GM19193 (cell line): ENCODE measurements around the gene CD68.

Source experiments
- POLR2A ChIP-seq: IDR thresholded peaks from 4 replicates; pipeline ENCODE4 v1.6.1; 2011; ENCODE audit not compliant: insufficient read depth, insufficient read length; ENCODE audit errors: extremely low read depth

Gene CD68

DNA sequence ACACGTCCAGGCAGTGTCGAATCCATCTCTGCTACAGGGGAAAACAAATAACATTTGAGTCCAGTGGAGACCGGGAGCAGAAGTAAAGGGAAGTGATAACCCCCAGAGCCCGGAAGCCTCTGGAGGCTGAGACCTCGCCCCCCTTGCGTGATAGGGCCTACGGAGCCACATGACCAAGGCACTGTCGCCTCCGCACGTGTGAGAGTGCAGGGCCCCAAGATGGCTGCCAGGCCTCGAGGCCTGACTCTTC lies 7.2 kb upstream of the CD68 start:
- TF ChIP-seq POLR2A: no peak

DNA sequence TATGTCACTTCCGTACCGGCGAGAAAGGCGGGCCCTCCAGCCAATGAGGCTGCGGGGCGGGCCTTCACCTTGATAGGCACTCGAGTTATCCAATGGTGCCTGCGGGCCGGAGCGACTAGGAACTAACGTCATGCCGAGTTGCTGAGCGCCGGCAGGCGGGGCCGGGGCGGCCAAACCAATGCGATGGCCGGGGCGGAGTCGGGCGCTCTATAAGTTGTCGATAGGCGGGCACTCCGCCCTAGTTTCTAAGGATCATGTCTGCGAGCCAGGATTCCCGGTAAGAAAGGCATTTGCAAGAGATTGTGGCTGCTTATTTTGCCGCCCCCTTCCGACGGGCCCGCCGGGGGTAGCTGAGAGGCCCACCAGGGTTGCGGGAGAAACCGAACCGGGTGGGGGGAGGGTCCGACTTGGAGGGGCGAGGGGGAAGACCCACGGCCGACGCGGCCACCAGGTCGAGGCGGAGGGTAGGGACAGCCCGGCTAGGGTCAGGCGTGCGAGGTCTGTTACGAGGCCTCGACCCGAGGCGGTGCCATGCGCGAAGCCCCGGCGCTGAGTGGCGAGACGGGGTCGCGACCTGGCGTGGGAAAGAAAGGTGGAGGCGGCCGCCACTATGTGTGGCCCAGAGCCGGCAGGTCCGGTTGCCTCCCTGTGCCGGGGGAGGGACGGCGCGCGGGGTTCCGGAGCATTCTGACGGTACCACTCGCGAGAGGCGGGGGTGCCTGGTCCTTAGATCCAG lies 6.7 kb upstream of the CD68 start:
- TF ChIP-seq POLR2A: peak; percentile 99

DNA sequence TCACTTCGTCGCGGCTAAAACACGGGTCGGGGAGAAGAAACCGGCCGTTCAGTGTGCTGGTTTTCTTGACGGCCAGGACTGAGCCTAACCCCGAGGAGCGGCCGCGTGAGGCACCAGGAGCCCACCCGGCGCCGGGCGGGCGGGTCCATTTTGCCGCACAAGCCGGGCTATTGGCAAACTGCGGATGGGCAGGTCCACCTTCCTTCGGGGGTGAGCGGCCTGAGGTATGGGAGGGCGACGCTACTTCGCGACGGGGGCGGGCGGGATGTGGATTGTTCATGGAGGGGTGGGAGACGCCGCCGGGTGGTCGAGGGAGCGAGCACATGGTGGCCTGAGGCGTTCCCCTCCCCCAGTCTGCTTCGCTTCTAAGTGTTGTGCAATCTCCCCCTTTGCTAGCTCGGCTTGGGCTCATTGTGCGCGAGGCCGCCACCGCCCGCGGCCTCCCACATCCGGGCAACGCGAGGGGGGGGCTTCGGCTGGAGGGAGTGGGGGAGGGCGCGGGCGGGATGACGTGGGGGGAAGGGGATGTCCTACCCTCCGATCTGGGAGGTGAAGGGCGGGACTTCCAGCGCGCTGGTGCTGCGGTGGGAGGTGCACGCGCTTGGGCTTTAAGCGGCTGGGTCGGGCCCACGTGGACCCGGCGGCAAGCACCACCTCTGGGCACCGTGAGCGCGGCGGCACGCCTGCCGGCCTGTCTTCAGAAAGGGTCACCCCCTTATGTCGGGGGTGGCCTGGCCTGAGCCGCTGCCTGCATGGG lies 5.9 kb upstream of the CD68 start:
- peak; percentile 59 for TF ChIP-seq POLR2A

DNA sequence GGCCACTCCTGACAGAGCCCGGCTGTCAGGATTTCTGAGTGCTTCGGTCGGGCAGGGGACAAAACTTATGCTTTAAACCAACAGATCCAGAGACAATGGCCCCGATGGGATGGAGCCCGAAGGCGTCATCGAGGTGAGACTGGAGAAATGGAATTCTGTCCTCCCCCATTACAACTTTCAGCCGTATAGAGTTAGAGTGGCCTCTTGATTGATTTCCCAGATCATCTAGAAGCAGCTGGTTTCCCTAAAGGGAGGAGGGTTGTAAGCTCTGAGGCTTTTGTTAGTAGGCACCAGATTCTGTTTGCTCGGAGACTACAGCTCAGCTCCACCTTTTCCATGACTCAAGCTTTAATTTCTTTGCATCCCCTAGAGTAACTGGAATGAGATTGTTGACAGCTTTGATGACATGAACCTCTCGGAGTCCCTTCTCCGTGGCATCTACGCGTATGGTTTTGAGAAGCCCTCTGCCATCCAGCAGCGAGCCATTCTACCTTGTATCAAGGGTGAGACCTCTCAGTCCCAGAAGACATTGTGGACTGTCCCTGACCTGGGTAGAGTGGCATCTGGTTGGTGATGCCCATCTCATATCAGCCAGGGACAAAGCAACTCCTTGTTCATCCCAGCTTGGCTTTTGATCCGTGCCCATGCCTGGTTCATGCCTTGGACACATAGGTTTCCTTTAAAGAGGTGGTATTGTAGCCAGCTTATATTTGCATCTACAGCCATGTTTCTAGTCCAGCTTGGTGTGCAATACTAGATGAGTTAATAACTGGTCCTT lies 5.1 kb upstream of the CD68 start:
- TF ChIP-seq POLR2A: no peak

DNA sequence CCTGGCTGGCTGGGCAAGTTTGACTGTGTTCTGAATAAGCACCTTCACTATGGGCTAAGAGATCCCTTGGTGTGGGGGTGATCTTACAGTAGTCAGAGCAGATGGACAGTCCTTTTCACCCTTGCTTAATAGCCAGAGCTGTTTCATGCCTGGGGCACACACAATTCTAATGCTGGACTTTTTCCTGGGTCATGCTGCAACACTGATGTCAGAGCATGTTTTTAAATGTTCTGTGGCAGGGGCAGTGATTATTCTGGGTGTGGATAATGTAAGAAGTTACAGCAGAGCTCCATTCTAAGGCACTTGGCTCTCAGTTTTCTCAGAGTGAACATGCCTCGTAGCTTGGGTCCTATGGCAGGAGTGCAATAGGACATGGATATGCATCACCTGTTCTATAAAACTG lies 4.0 kb upstream of the CD68 start:
- no peak for TF ChIP-seq POLR2A

DNA sequence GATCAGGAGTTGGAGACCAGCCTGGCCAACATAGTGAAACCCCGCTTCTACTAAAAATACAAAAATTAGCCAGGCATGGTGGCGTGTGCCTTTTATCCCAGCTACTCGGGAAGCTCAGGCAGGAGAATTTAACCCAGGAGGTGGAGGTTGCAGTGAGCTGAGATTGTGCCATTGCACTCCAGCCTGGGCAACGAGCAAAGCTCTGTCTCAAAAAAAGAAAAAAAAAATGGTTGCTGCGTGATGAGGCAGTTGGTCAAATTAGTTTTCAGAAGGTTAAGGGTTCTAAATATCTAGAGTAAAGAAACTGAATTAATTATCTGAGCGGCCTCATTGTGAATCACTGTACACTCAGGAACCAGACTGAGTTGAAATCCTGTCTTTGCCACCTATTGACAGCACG lies 3.5 kb upstream of the CD68 start:
- no peak for TF ChIP-seq POLR2A

DNA sequence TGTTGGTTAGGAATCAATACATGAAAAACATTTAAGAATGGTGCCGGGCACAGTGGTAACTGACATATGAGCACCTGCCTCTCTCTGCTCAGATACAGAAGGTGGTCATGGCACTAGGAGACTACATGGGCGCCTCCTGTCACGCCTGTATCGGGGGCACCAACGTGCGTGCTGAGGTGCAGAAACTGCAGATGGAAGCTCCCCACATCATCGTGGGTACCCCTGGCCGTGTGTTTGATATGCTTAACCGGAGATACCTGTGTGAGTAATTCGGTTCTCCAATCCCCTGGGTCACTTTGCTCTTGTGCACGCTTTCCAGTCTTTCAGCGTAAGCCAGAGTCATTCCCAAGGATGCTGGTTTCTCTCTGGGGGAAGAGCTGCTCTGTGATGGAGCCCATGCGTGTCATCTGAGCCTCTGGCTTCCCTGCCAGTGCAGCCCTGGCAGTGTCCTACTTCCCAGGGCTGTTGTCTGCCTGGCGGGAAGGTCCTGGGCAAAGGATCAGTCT lies 3.0 kb upstream of the CD68 start:
- TF ChIP-seq POLR2A: peak; percentile 47

DNA sequence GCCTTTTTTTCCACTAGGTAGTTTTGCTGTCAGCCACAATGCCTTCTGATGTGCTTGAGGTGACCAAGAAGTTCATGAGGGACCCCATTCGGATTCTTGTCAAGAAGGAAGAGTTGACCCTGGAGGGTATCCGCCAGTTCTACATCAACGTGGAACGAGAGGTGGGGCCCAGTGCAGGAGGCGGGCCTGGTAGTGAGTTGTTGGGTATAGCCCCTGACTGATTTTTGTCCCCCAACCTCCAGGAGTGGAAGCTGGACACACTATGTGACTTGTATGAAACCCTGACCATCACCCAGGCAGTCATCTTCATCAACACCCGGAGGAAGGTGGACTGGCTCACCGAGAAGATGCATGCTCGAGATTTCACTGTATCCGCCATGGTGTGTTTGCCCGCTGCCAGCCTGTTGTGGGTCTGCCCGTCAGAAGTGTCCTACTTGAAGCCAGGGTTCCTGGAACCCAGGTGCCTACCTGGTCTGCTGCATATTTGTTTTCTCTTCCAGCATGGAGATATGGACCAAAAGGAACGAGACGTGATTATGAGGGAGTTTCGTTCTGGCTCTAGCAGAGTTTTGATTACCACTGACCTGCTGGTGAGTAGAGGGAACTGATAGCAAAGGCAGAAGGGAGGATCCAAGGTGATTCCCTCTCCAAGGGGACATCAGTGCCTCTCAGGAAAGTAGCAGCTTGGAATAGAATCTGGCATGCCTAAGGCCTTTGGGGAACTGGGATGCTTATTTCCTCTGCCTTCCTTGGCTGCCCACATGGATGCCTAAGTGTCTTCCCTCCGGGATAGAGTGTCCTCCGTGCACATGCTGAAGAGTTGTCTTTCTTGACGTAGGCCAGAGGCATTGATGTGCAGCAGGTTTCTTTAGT lies 1.9 kb upstream of the CD68 start:
- TF ChIP-seq POLR2A: peak; percentile 43

DNA sequence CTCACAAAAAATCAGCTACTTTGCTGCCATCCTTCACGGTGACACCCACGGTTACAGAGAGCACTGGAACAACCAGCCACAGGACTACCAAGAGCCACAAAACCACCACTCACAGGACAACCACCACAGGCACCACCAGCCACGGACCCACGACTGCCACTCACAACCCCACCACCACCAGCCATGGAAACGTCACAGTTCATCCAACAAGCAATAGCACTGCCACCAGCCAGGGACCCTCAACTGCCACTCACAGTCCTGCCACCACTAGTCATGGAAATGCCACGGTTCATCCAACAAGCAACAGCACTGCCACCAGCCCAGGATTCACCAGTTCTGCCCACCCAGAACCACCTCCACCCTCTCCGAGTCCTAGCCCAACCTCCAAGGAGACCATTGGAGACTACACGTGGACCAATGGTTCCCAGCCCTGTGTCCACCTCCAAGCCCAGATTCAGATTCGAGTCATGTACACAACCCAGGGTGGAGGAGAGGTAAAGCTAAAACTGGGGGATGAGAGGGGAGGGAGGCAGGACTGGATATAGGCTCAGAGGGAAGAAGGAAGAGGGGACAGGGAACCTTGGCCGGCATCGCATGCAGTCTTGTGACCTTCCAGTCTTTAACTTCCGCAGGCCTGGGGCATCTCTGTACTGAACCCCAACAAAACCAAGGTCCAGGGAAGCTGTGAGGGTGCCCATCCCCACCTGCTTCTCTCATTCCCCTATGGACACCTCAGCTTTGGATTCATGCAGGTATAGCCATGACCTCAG lies 581 bp downstream of the CD68 start:
- no peak for TF ChIP-seq POLR2A

DNA sequence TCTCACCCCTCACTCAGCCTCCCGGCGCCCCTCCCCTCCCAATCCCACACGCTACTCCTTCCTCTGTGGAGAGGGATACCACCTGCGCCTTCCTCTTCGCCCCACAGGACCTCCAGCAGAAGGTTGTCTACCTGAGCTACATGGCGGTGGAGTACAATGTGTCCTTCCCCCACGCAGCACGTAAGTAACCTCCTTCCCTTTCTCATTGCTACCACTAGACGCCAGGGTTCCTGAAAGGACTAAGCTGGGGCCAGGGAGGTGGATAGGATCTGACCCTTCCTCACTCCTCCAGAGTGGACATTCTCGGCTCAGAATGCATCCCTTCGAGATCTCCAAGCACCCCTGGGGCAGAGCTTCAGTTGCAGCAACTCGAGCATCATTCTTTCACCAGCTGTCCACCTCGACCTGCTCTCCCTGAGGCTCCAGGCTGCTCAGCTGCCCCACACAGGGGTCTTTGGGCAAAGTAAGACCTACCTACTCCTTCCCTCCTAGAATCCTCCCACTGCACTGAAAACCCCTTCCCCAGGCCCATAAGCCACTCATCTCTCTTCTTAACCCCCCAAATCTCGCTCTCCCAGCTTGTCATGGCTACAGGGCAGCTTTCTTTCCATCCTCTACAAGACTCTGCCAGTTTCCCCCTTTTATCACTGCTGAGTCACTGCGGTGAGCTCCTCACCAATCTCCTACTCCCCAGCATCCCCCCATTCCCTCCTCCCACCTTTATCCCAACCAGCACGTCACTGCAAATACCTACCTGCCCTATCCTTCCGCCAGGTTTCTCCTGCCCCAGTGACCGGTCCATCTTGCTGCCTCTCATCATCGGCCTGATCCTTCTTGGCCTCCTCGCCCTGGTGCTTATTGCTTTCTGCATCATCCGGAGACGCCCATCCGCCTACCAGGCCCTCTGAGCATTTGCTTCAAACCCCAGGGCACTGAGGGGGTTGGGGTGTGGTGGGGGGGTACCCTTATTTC lies 1.5 kb downstream of the CD68 start:
- TF ChIP-seq POLR2A: no peak

DNA sequence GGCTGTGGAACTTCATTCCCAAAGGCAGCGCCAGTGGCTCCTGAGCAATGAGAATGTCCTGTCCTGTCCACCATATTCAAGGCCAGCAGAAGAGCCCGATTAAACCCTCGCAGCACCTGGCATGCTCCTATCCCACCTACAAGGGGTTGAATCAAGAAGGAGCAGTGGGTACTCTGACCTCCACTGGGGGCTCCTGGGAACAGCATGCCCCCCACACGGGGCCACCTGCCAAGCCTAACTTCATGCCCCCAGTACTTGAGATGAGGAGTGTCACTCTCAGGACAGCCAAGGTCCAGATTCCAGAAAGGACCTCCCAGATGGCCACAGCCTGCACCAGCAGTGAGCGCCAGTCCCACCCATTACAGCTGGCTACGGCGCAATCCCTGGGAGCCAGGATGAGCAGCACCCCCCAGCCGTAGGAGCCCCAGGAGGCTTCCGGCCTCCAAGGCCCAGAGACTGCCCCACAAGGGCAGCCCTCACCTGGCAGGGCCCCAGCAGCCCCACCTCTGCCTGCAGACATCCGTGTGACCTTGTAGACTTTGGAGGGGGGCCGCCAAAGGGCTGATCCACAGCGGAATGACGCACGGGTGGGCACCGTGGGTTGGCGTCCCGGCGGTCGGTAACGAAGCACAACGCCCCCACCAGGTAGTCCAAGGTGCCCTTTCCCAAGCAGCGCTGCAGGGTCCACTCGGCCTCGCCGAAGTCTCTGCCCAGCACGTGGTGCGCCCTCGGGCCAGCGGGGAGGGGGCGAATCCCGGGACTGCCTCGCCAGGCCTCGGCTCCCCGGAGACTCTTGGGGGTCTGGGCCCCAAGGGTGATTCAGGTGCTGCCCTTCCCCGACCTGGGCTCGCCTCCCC lies 3.2 kb downstream of the CD68 start:
- no peak for TF ChIP-seq POLR2A
